Measurements from ENCODE around the gene LYZL1. TPM values are rescaled to one million over a fixed set of nuclear protein-coding genes. Genes with fewer than 3 reads are reported as not detected.

LYZL1 gene
- total RNA-seq: not detected

DNA sequence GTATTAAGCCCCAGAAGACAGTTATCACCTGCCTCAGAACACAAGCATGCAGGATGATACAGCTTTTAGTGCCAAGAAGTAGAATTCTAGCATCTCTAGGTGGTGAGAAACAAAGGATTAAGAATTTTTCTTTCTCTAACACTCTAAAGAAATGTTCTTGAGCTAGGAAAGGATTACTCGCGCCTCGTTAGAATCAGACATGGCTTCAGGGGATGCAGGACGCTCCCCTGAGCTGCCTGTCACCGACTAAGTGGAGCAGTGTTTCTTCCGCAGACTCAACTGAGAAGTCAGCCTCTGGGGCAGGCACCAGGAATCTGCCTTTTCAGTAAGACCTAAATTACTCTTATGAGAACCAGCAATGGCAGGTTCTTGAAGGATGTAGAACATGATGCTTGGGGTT lies at the start of gene LYZL1:
LYZL1 (plus strand) TSS at position 165 of the 400 bp plus-strand sequence. CDS start 2,798 bp downstream, outside the sequence.

Data from melanocyte of skin (primary cell).